ENCODE measurements around the gene PLA2G4A. TPM values are rescaled to one million over a fixed set of nuclear protein-coding genes. Genes with fewer than 3 reads are reported as not detected.

Gene PLA2G4A
- total RNA-seq, 1 experiment from 2014 or later = 8.6 TPM

- no peaks in the 10 kb centered on the region for H3K79me2 ChIP-seq (ENCODE audit: insufficient read depth, low read length)
- H3K27ac ChIP-seq (ENCODE audit: low read depth, low read length) = no peak overlapping the region
- no peak overlapping the region for H3K4me3 ChIP-seq (replicated peaks in 1 of 2; ENCODE audit: low read depth in 1 of 2, low read length in 2 of 2)
- H4K20me1 ChIP-seq (ENCODE audit: insufficient read depth) = no peaks in the 10 kb centered on the region
- no TSS peak for BruUV-seq (replicated peaks)
- H3K4me2 ChIP-seq (ENCODE audit: low read length) = no peak overlapping the region
- no peak overlapping the region for H2AFZ ChIP-seq (ENCODE audit: low read depth, low read length, poor library complexity, severe bottlenecking)
- TF ChIP-seq YY1 (IDR thresholded peaks at IDR 0.05; ENCODE audit: extremely low read depth, insufficient replicate concordance, low read depth, low read length) (no peak), POLR2A (IDR thresholded peaks at IDR 0.05; ENCODE audit: borderline replicate concordance, extremely low read depth, insufficient read depth, insufficient read length) (no peak), ELF1 (IDR thresholded peaks at IDR 0.05; ENCODE audit: borderline replicate concordance, low read depth) (no peak), JUND (IDR thresholded peaks at IDR 0.05) (no peak), SP1 (IDR thresholded peaks at IDR 0.05; ENCODE audit: low read depth) (no peak), ZNF274 (IDR thresholded peaks at IDR 0.05; ENCODE audit: low read depth, low read length) (no peak), CEBPB (IDR thresholded peaks at IDR 0.05; ENCODE audit: low read depth) (no peak), TCF7L2 (IDR thresholded peaks at IDR 0.05; ENCODE audit: borderline replicate concordance, extremely low read depth, insufficient read depth, insufficient read length) (no peak), SRF (IDR thresholded peaks at IDR 0.05; ENCODE audit: low read depth) (no peak), EZH2 (IDR thresholded peaks at IDR 0.05) (no peak)
- TF ChIP-seq, protein P1, sequence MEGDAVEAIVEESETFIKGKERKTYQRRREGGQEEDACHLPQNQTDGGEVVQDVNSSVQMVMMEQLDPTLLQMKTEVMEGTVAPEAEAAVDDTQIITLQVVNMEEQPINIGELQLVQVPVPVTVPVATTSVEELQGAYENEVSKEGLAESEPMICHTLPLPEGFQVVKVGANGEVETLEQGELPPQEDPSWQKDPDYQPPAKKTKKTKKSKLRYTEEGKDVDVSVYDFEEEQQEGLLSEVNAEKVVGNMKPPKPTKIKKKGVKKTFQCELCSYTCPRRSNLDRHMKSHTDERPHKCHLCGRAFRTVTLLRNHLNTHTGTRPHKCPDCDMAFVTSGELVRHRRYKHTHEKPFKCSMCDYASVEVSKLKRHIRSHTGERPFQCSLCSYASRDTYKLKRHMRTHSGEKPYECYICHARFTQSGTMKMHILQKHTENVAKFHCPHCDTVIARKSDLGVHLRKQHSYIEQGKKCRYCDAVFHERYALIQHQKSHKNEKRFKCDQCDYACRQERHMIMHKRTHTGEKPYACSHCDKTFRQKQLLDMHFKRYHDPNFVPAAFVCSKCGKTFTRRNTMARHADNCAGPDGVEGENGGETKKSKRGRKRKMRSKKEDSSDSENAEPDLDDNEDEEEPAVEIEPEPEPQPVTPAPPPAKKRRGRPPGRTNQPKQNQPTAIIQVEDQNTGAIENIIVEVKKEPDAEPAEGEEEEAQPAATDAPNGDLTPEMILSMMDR (IDR thresholded peaks at IDR 0.05 in 2 of 3, conservative IDR thresholded peaks at IDR 0.05 in 1 of 3; ENCODE audit: borderline replicate concordance in 1 of 3, insufficient read depth in 1 of 3, low read depth in 2 of 3, low read length in 2 of 3) = no peak
- TF ChIP-seq, protein P2, sequence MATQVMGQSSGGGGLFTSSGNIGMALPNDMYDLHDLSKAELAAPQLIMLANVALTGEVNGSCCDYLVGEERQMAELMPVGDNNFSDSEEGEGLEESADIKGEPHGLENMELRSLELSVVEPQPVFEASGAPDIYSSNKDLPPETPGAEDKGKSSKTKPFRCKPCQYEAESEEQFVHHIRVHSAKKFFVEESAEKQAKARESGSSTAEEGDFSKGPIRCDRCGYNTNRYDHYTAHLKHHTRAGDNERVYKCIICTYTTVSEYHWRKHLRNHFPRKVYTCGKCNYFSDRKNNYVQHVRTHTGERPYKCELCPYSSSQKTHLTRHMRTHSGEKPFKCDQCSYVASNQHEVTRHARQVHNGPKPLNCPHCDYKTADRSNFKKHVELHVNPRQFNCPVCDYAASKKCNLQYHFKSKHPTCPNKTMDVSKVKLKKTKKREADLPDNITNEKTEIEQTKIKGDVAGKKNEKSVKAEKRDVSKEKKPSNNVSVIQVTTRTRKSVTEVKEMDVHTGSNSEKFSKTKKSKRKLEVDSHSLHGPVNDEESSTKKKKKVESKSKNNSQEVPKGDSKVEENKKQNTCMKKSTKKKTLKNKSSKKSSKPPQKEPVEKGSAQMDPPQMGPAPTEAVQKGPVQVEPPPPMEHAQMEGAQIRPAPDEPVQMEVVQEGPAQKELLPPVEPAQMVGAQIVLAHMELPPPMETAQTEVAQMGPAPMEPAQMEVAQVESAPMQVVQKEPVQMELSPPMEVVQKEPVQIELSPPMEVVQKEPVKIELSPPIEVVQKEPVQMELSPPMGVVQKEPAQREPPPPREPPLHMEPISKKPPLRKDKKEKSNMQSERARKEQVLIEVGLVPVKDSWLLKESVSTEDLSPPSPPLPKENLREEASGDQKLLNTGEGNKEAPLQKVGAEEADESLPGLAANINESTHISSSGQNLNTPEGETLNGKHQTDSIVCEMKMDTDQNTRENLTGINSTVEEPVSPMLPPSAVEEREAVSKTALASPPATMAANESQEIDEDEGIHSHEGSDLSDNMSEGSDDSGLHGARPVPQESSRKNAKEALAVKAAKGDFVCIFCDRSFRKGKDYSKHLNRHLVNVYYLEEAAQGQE (IDR thresholded peaks at IDR 0.05; ENCODE audit: low read depth) = no peak
- no peak overlapping the region for H3K9ac ChIP-seq (ENCODE audit: low read length)
- H3K9me2 ChIP-seq (ENCODE audit: insufficient read depth) = no peaks in the 10 kb centered on the region
- no peaks in the 10 kb centered on the region for H3K36me3 ChIP-seq (ENCODE audit: control insufficient read depth in 1 of 2, insufficient read depth in 2 of 2, low read length in 2 of 2)
- RAD21 ChIA-PET (ENCODE audit: low non-redundant PET in 1 of 2, low total read pairs in 2 of 2, uncharacterized antibody in 2 of 2, unreplicated experiment in 2 of 2) = no interaction called here
- no peaks in the 10 kb centered on the region for H3K4me1 ChIP-seq (ENCODE audit: control insufficient read depth in 1 of 2, insufficient read depth in 2 of 2, low read length in 2 of 2)
- CTCF ChIA-PET = no interaction called here
- POLR2A ChIA-PET = no interaction called here
- DNase-seq (ENCODE audit: low read depth, low spot score) = no peak
- ATAC-seq = no peak
- no peaks in the 10 kb centered on the region for H3K27me3 ChIP-seq (ENCODE audit: insufficient read depth, low read length)
- no peaks in the 10 kb centered on the region for H3K9me3 ChIP-seq (ENCODE audit: control insufficient read depth in 1 of 2, insufficient read depth in 1 of 2, low read depth in 1 of 2, low read length in 2 of 2)
- intact Hi-C loops (cut with micrococcal nuclease) = no loop called here
Measured at GRCh38 chr1:186871784-186872183, 43.0 kb downstream of the PLA2G4A start.
